CD4-positive, alpha-beta memory T cell (primary cell): ENCODE measurements around the gene SLC36A4. TPM values are rescaled to one million over a fixed set of nuclear protein-coding genes. Genes with fewer than 3 reads are reported as not detected.
"Not testable (repeated sequence)": the region's sequence is repeated elsewhere in the genome, so short reads cannot be mapped to it uniquely, and the experiment has no call there.

Experiments used
- CTCF ChIA-PET: fragments of 350-600 bp; sonication (Branson Sonifier 250); formaldehyde crosslinking; loops from one replicate; lab custom pipeline; 2021; ENCODE audit warnings: inconsistent platforms; ENCODE audit not compliant: partially characterized antibody; lab: Charles Lee
- POLR2A ChIA-PET: fragments of 350-600 bp; sonication (Branson Sonifier 250); formaldehyde crosslinking; loops from one replicate; lab custom pipeline; 2021; ENCODE audit not compliant: partially characterized antibody; lab: Charles Lee
- DNase-seq, 5 donors: peaks; one replicate each; pipeline versions ENCODE4 v3.0.0 to v3.0.0-alpha.2; 2020 to 2022; ENCODE audit warnings: mixed read lengths in 1 of 5
- H3K27ac ChIP-seq: one replicate; pipeline ENCODE4 v1.7.0; 2013; ENCODE audit warnings: low read depth, low read length
- H3K27me3 ChIP-seq: 2 replicates; pipeline ENCODE4 v1.7.0; 2013; ENCODE audit warnings: mild to moderate bottlenecking, low read length, moderate library complexity; ENCODE audit not compliant: insufficient read depth
- H3K36me3 ChIP-seq: 2 replicates; pipeline ENCODE4 v1.7.0; 2013; ENCODE audit warnings: mild to moderate bottlenecking, low read length, moderate library complexity; ENCODE audit not compliant: insufficient read depth
- H3K4me1 ChIP-seq: 2 replicates; pipeline ENCODE4 v1.7.0; 2013; ENCODE audit warnings: mild to moderate bottlenecking, low read length, moderate library complexity; ENCODE audit not compliant: insufficient read depth
- H3K4me3 ChIP-seq, 2 donors: one replicate each; pipeline ENCODE4 v1.7.0; 2013; ENCODE audit warnings: low read length in 2 of 2, mild to moderate bottlenecking in 1 of 2
- H3K9me3 ChIP-seq, 2 donors: one replicate each; pipeline ENCODE4 v1.7.0; 2013; ENCODE audit warnings: low read length in 2 of 2, control low read depth in 1 of 2; ENCODE audit not compliant: control insufficient read depth in 1 of 2
- H3K27ac Mint-ChIP-seq, 7 donors: one replicate each; pipeline ENCODE4 v1.8.0; 2020 to 2021; ENCODE audit warnings: mixed read lengths in 7 of 7, mild to moderate bottlenecking in 6 of 7, inconsistent platforms in 3 of 7, moderate library complexity in 3 of 7
- H3K27me3 Mint-ChIP-seq, 2 donors: one replicate each; pipeline ENCODE4 v1.8.0; 2020 to 2021; ENCODE audit warnings: mixed read lengths in 2 of 2
- H3K36me3 Mint-ChIP-seq, 2 donors: one replicate each; pipeline ENCODE4 v1.8.0; 2020 to 2021; ENCODE audit warnings: mixed read lengths in 2 of 2, inconsistent platforms in 1 of 2, mild to moderate bottlenecking in 1 of 2
- H3K4me1 Mint-ChIP-seq, 4 donors: one replicate each; pipeline ENCODE4 v1.8.0; 2020 to 2021; ENCODE audit warnings: mixed read lengths in 4 of 4, mild to moderate bottlenecking in 1 of 4
- H3K4me3 Mint-ChIP-seq, 8 donors: one replicate each; pipeline ENCODE4 v1.8.0; 2020 to 2021; ENCODE audit warnings: mixed read lengths in 8 of 8, mild to moderate bottlenecking in 7 of 8, moderate library complexity in 6 of 8, inconsistent platforms in 3 of 8
- H3K9me3 Mint-ChIP-seq, 8 donors: one replicate each; pipeline ENCODE4 v1.8.0; 2020 to 2021; ENCODE audit warnings: mixed read lengths in 8 of 8, mild to moderate bottlenecking in 5 of 8, inconsistent platforms in 3 of 8, moderate library complexity in 1 of 8
- intact Hi-C: fragments of 100-400 bp; cut with micrococcal nuclease; formaldehyde crosslinking; loops from one replicate; pipeline ENCODE4 v1.15.1; 2023
- polyA plus RNA-seq, 2 donors: library from polyadenylated mRNA; unstranded; fragments of 300-500 nt; fragmentation: Illumina TruSeq; gene quantifications; one replicate each; pipeline ENCODE4 v1.2.3, GENCODE V29; 2021
- total RNA-seq, 2 experiments: library from RNA; stranded (reverse); gene quantifications; one replicate each; pipeline ENCODE4 v1.2.3, GENCODE V29; 2021

Gene SLC36A4
- total RNA-seq (10 to 100 TPM; 15.4 to 21.5 TPM), polyA plus RNA-seq (10 to 100 TPM; 23.4 to 33.5 TPM)

DNA sequence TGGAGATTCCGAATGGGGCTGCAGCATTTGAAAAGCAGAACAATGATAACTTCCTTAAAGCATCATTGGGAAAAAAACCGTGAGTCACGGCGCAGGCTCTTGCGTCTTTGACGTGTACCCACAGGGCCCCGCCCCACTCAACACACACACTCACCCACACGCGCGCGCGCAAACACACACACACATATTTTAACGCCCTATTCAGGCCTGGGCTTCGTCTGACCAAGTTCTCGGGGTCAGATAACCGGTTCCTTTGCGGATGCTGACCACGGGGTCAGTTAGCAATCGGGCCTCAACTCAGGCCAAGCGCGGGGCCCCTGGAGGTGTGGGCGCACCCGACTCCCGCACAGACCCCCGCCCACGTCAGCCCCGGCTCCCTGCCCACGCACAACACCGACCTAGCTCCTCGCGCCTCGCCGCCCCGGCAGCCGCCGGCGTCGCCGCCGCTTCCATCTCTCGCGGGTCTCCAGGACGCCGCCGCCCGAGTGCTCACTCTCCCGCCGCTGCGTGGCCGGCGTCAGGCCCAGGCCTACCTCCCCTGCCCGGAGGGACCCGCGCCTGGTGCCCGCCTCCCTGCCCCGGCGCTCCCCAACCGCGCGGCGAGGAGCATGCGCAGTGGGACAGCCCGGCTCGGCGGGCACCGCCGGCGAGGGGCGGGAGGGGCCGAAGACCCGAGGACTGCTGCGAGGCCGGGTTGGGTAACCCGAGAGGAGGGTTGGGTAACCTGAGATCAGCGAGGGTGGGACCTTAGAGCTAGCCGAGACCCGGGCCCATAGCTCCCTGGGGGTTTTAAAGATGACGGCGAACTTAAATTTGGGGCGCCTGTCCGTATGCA, at the start of gene SLC36A4:
Gene SLC36A4, minus strand, starts transcription at position 612 of the 835 bp plus-strand sequence. Its CDS starts 159 bp downstream, at position 453.
- peaks cover 15 to 34% (median 23%) of the 10 kb centered on the region in 4 donors for H3K4me1 Mint-ChIP-seq

GRCh38 chr11:93246790-93247189, 49.0 kb upstream of the SLC36A4 start:
- CTCF ChIA-PET, H3K4me1 Mint-ChIP-seq, H3K36me3 Mint-ChIP-seq, H3K9me3 ChIP-seq, intact Hi-C loops, H3K27ac ChIP-seq, H3K4me3 ChIP-seq, H3K4me1 ChIP-seq, POLR2A ChIA-PET, H3K27me3 ChIP-seq, H3K36me3 ChIP-seq, H3K27ac Mint-ChIP-seq, H3K9me3 Mint-ChIP-seq, DNase-seq, H3K4me3 Mint-ChIP-seq: not testable (repeated sequence)
- peaks cover 8 to 15% of the 10 kb centered on the region in 2 donors for H3K27me3 Mint-ChIP-seq

More for the DNA sequence above, at the start of gene SLC36A4:
- Mint-ChIP-seq H3K36me3 (peaks cover 0 to 6% of the 10 kb centered on the region in 2 donors), H3K4me3 (peak within 1 kb of the TSS; percentile 92 to 99 (median 96)), H3K27ac (peak within 1 kb of the TSS; percentile 96 to 99 (median 98)), H3K27me3 (peaks cover 0 to 3% of the 10 kb centered on the region in 2 donors), H3K9me3 (no peaks in the 10 kb centered on the region)
- H3K9me3 ChIP-seq: no peaks in the 10 kb centered on the region
- peak within 1 kb of the TSS; percentile 59 to 61 for H3K4me3 ChIP-seq
- ChIA-PET POLR2A (interaction anchor here (0.9 to 2.9 kb wide), 9 partner anchors 9 to 1893 kb away, joined by 3 to 12 read pairs (median 4); partner anchors contain the start of genes C11orf54, CEP295, ENDOD1 and MED17), CTCF (interaction anchor here (1.5 to 1.6 kb wide), 2 partner anchors 38 to 464 kb away, joined by 3 to 5 read pairs; partner anchors contain the start of gene CEP295)
- intact Hi-C loops: loop anchor here (1.0 to 5.0 kb wide), 6 partner anchors 345 to 1870 kb away; partner anchors contain the start of genes ANKRD49, C11orf54, CEP295 and MED17
- peak within 1 kb of the TSS; percentile 92 for H3K27ac ChIP-seq
- DNase-seq: peak; percentile 86 to 90 (median 88)
- no peaks in the 10 kb centered on the region for H3K36me3 ChIP-seq
- no peaks in the 10 kb centered on the region for H3K4me1 ChIP-seq
- H3K27me3 ChIP-seq: no peaks in the 10 kb centered on the region

DNA sequence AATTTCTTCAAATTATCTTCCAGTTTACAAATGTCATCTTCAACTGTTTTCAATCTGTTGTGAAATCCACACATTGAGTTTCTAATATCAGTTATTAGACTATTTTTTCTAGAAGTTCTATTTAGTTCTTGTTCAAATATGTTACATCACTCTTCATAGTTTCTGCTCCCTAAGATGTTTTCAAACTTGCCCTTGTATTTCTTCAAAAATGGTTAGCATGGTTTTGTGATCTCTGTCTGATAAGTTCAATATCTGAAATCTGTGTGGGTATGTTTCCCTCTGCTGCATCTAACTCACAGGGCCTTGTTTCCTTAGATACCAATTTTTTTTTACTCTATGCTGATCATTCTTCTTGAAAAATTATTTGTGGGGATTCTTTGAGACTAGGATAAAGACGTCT, 46.2 kb upstream of the SLC36A4 start:
- H3K4me3 ChIP-seq: no peak overlapping the region
- no peak overlapping the region for H3K27ac ChIP-seq
- ChIA-PET POLR2A (no interaction called here), CTCF (no interaction called here)
- no peaks in the 10 kb centered on the region for H3K9me3 Mint-ChIP-seq
- H3K36me3 ChIP-seq: no peaks in the 10 kb centered on the region
- no peaks in the 10 kb centered on the region for H3K36me3 Mint-ChIP-seq
- no peak for DNase-seq
- H3K27me3 Mint-ChIP-seq: peaks cover 6 to 20% of the 10 kb centered on the region in 2 donors
- H3K27me3 ChIP-seq: no peaks in the 10 kb centered on the region
- no peak overlapping the region for H3K4me3 Mint-ChIP-seq
- intact Hi-C loops: no loop called here
- H3K4me1 ChIP-seq: no peaks in the 10 kb centered on the region
- no peaks in the 10 kb centered on the region for H3K9me3 ChIP-seq
- H3K4me1 Mint-ChIP-seq: no peaks in the 10 kb centered on the region
- no peak overlapping the region for H3K27ac Mint-ChIP-seq

DNA sequence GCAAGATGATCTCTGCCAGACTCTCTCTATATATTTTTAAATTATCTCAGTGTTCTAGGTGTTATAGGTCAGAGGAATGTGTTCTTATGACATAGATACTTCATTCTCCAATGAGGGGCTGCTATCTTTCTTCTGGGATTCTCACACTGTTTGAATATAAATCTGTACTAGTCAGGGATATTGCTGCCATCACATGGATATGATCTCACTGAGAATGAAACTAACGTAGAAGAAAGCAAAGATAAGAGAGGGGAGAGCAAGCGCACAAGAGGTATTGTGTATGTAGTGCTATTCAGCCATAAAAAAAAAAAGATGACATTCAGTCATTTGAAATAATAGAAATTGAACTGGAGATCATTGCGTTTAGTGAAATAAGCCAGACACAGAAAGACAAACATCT, 42.2 kb upstream of the SLC36A4 start:
- no peak for DNase-seq
- H3K27ac ChIP-seq: no peak overlapping the region
- H3K4me3 ChIP-seq: no peak overlapping the region
- H3K9me3 ChIP-seq: no peaks in the 10 kb centered on the region
- H3K36me3 Mint-ChIP-seq: no peaks in the 10 kb centered on the region
- no peaks in the 10 kb centered on the region for H3K9me3 Mint-ChIP-seq
- H3K4me3 Mint-ChIP-seq: no peak overlapping the region
- ChIA-PET POLR2A (no interaction called here), CTCF (no interaction called here)
- intact Hi-C loops: loop anchor here (10.0 kb wide), 1 partner anchor 545 kb away; the partner anchor contains the start of gene MED17
- H3K4me1 Mint-ChIP-seq: no peaks in the 10 kb centered on the region
- no peaks in the 10 kb centered on the region for H3K4me1 ChIP-seq
- H3K27me3 Mint-ChIP-seq: peaks cover 12 to 19% of the 10 kb centered on the region in 2 donors
- no peaks in the 10 kb centered on the region for H3K27me3 ChIP-seq
- H3K36me3 ChIP-seq: no peaks in the 10 kb centered on the region
- H3K27ac Mint-ChIP-seq: no peak overlapping the region

GRCh38 chr11:93238956-93239355, 41.2 kb upstream of the SLC36A4 start:
- no peaks in the 10 kb centered on the region for H3K4me1 ChIP-seq
- Mint-ChIP-seq H3K9me3 (no peaks in the 10 kb centered on the region), H3K4me3 (no peak overlapping the region), H3K36me3 (no peaks in the 10 kb centered on the region), H3K27me3 (peaks cover 12 to 15% of the 10 kb centered on the region in 2 donors), H3K4me1 (no peaks in the 10 kb centered on the region), H3K27ac (no peak overlapping the region)
- ChIA-PET CTCF (interaction anchor here (0.6 to 2.4 kb wide), 6 partner anchors 9 to 419 kb away, joined by 3 to 12 read pairs (median 6); no protein-coding TSS in a partner anchor), POLR2A (no interaction called here)
- no peak overlapping the region for H3K4me3 ChIP-seq
- H3K9me3 ChIP-seq: no peaks in the 10 kb centered on the region
- no peaks in the 10 kb centered on the region for H3K27me3 ChIP-seq
- no peak for DNase-seq
- H3K36me3 ChIP-seq: no peaks in the 10 kb centered on the region
- intact Hi-C loops: loop anchor here (10.0 kb wide), 1 partner anchor 546 kb away; the partner anchor contains the start of gene MED17
- H3K27ac ChIP-seq: no peak overlapping the region

GRCh38 chr11:93236741-93237675, 39.2 kb upstream of the SLC36A4 start:
- DNase-seq: peak in 3 of 5 donors; percentile 9 to 23 (median 12)
- Mint-ChIP-seq H3K4me3 (no peak overlapping the region), H3K27ac (no peak overlapping the region), H3K36me3 (no peaks in the 10 kb centered on the region), H3K27me3 (peaks cover 10 to 13% of the 10 kb centered on the region in 2 donors), H3K9me3 (no peaks in the 10 kb centered on the region), H3K4me1 (no peaks in the 10 kb centered on the region)
- H3K27me3 ChIP-seq: no peaks in the 10 kb centered on the region
- intact Hi-C loops: loop anchor here (10.0 kb wide), 1 partner anchor 548 kb away; the partner anchor contains the start of gene MED17
- no peaks in the 10 kb centered on the region for H3K9me3 ChIP-seq
- no peak overlapping the region for H3K27ac ChIP-seq
- no peaks in the 10 kb centered on the region for H3K4me1 ChIP-seq
- ChIA-PET POLR2A (interaction anchor here (1.1 kb wide), 1 partner anchor 305 kb away, joined by 3 read pairs; no protein-coding TSS in a partner anchor), CTCF (interaction anchor here (0.6 to 3.8 kb wide), 12 partner anchors 10 to 421 kb away, joined by 3 to 79 read pairs (median 6); partner anchors contain the start of gene SLC36A4)
- H3K36me3 ChIP-seq: no peaks in the 10 kb centered on the region
- H3K4me3 ChIP-seq: no peak overlapping the region
